Pulmonary artery endothelial cell (primary cell): ENCODE results near the gene XXYLT1. TPM values are rescaled to one million over a fixed set of nuclear protein-coding genes. Genes with fewer than 3 reads are reported as not detected.
A peak's percentile ranks its signal among the peaks of the same experiment; 100 is the strongest.
"Not testable (repeated sequence)": the region's sequence is repeated elsewhere in the genome, so short reads cannot be mapped to it uniquely, and the experiment has no call there.

Experiments
- DNase-seq: peaks from one replicate; pipeline ENCODE4 v3.0.0-alpha.2; 2011; ENCODE audit warnings: low read depth, low spot score
- total RNA-seq: library from RNA; depleted of rRNA; stranded (reverse); fragments of >200 nt; gene quantifications from 2 replicates; pipeline ENCODE4 v1.2.3, GENCODE V29; 2014

The XXYLT1 gene
- total RNA-seq, 1 donor from 2014 or later = 42.1 TPM

- no peak for DNase-seq
These were observed 156.0 kb downstream of the XXYLT1 start for GRCh38 chr3:195114786-195115599.

- DNase-seq = no peak
These were observed 157.2 kb downstream of the XXYLT1 start for GRCh38 chr3:195113536-195114425.

- no peak for DNase-seq
These were observed 157.9 kb downstream of the XXYLT1 start for GRCh38 chr3:195113048-195113447.

- no peak for DNase-seq
These were observed 158.6 kb downstream of the XXYLT1 start for GRCh38 chr3:195112361-195112791.

- DNase-seq = no peak
These were observed 159.2 kb downstream of the XXYLT1 start for GRCh38 chr3:195111766-195112165.

GRCh38 chr3:195111319-195111705 is 159.6 kb downstream of the XXYLT1 start:
- no peak for DNase-seq

- no peak for DNase-seq
These were observed 160.2 kb downstream of the XXYLT1 start for GRCh38 chr3:195110647-195111318.

- no peak for DNase-seq
These were observed 161.8 kb downstream of the XXYLT1 start for GRCh38 chr3:195109098-195109657.

- no peak for DNase-seq
These were observed 163.4 kb downstream of the XXYLT1 start for GRCh38 chr3:195107593-195107992.

GRCh38 chr3:195107031-195107430 is 163.9 kb downstream of the XXYLT1 start:
- DNase-seq = not testable (repeated sequence)

- DNase-seq = no peak
These were observed 164.5 kb downstream of the XXYLT1 start for GRCh38 chr3:195106418-195106906.

GRCh38 chr3:195105841-195106417 is 165.0 kb downstream of the XXYLT1 start:
- DNase-seq = no peak

GRCh38 chr3:195105389-195105788 is 165.6 kb downstream of the XXYLT1 start:
- DNase-seq = no peak

GRCh38 chr3:195104340-195104739 is 166.6 kb downstream of the XXYLT1 start:
- DNase-seq = no peak

- DNase-seq = no peak
These were observed 167.3 kb downstream of the XXYLT1 start for GRCh38 chr3:195103623-195104022.

GRCh38 chr3:195102609-195103467 is 168.1 kb downstream of the XXYLT1 start:
- DNase-seq = peak; percentile 93

- DNase-seq = no peak
These were observed 168.9 kb downstream of the XXYLT1 start for GRCh38 chr3:195101927-195102608.

- DNase-seq = no peak
These were observed 169.9 kb downstream of the XXYLT1 start for GRCh38 chr3:195101001-195101583.
